GM18858 (cell line): Measurements from ENCODE around the gene KAT6B.
A peak's percentile ranks its signal among the peaks of the same experiment; 100 is the strongest.
"Not testable (repeated sequence)": the region's sequence is repeated elsewhere in the genome, so short reads cannot be mapped to it uniquely, and the experiment has no call there.

Source experiments
- ATAC-seq: cut with Tn5 transposase; IDR thresholded peaks from one replicate; pipeline ENCODE4 v1.9.1; 2021; ENCODE audit not compliant: unreplicated experiment

The KAT6B gene

DNA sequence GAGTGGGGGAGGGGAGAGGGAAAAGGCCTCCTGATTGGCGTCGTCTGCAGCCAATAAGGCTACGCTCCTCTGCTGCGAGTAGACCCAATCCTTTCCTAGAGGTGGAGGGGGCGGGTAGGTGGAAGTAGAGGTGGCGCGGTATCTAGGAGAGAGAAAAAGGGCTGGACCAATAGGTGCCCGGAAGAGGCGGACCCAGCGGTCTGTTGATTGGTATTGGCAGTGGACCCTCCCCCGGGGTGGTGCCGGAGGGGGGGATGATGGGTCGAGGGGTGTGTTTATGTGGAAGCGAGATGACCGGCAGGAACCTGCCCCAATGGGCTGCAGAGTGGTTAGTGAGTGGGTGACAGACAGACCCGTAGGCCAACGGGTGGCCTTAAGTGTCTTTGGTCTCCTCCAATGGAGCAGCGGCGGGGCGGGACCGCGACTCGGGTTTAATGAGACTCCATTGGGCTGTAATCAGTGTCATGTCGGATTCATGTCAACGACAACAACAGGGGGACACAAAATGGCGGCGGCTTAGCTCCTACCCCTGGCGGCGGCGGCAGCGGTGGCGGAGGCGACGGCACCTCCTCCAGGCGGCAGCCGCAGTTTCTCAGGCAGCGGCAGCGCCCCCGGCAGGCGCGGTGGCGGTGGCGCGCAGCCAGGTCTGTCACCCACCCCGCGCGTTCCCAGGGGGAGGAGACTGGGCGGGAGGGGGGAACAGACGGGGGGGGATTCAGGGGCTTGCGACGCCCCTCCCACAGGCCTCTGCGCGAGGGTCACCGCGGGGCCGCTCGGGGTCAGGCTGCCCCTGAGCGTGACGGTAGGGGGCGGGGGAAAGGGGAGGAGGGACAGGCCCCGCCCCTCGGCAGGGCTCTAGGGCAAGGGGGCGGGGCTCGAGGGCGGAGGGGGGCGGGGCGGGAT lies at the start of gene KAT6B:
Gene KAT6B, plus strand, starts transcription at position 459 of the 903 bp plus-strand sequence. CDS start 16,258 bp downstream, outside the sequence.
- peak; percentile 84 for ATAC-seq

DNA sequence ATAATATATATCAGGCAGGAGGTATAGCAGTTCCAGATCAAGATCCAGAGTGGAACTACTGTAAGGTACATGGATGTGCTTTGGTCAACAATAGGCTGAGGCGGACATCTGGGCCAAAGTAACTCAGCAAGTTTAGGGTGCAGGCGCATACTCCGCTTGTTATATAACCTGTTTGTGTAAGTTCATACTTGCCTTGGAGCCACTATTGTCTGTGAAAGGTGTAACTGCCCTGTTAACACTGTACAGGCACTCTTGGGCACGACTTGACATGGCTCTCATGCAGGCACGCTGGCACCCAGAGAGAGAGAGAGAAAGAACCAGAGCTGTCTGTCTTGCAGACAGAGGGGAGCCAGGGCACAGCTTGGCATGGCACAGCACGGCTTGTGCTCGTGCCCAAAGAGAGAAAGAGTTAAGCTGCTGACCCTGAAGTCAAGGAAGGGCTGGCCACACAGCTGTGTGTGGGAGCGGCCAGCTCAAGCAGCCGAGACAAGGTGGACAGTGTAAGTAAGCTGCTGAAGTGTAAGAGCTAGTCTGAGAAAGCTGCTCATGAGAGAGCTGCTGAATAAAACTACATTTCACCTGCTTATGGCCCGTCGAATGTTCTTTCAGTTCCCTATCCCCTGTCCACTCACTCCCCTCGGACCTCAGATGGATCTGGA lies 47.8 kb upstream of the KAT6B start:
- no peak for ATAC-seq

DNA sequence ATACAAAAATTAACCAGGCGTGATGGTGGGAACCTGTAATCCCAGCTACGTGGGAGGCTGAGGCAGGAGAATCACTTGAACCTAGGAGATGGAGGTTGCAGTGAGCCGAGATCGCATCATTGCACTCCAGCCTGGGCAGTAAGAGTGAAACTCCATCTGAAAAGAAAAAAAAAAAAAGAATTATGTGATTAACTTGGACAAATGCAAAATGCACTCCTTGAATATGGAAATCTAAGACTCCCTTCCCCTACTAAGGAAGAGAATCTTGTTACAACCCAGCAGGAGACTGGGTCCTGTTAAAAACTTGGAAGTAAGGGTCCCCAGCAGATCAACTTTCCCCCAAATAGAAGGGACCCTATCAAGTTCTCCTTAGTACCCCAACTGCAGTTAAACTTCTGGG lies 44.5 kb upstream of the KAT6B start:
- ATAC-seq, result not testable (repeated sequence)

DNA sequence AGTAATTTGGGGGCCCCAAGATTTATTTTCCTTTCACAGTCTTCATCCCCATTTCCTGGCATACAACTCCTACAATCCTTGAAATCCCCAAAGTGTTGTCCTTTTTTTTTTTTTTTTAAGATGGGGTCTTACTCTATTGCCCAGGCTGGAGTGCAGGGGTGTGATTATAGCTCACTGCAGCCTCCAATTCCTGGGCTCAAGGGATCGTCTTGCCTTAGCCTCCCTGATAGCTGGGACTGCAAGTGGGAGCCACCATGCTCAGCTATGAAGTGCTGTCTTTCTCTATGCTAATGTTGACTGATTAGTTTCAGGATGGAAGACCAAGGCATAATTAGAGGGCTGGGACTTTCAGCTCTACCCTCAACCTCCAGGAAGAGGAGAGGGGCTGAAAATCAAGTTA lies 41.9 kb upstream of the KAT6B start:
- ATAC-seq, result no peak

DNA sequence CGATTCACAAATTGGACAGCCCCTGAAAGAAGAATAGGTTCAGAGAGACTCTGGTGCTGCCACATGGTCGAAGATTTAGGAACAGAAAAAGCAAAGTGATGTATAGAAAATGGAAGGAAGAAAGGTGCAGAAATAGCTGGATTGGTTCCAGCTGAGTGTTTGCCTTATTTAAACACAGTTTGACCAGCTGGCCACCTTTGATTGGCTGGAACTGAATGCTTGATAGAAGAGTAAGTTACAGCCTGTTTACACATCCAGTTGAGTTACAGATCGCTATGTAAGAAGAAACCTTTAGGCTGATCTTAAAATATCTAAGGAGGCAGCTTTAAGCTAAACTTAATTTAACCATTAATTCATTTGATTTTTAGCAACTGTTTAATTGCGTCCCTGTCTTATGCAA lies 40.3 kb upstream of the KAT6B start:
- no peak for ATAC-seq

DNA sequence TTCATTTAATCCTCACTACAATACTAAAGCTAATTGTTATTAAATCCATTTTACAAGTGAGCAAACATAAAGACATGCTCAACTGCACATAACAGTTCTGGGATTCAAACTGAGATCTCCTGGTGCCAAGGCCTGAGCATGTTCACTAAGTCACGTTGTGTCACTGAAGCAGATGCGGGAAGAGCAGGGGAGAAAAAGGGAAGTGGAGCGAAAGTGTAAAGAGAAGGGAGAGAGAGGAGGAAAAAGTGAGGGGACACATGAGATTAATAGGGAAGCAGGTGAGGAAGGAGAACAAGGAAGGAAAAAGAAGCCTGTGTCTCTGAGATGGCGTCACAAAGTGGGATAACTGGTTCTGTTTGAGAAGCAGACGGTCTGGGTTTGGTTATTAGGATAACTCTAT lies 38.9 kb upstream of the KAT6B start:
- no peak for ATAC-seq

DNA sequence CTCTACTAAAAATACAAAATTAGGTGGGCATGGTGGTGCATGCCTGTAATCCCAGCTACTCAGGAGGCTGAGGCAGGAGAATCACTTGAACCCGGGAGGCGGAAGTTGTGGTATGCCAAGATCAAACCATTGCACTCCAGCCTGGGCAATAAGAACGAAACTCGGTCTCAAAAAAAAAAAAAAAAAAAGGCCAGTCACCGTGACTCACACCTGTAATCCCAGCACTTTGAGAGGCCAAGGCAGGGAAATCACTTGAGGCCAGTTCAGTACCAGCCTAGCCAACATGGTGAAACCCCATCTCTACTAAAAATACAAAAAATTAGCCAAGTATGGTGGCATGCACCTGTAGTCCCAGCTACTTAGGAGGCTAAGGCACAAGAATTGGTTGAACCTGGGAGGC lies 34.4 kb upstream of the KAT6B start:
- ATAC-seq, result not testable (repeated sequence)

DNA sequence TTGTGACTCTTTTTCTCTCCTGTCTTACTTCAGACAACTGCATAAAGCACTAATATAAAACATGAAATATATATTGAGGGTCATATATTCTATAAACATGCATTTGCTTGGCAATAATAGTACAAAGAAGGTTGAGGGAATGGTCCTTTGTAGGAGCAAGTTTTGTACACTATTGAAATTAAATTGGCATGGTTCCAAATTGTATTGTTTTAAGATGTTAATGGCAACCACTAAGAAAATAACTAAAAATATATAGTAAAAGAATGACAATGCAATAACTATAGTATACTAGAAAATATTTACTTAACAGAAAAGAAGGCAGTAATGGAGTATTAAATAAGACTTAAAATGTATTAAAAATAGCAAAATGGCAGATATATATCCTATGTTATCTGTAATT lies 33.7 kb upstream of the KAT6B start:
- ATAC-seq, result no peak

DNA sequence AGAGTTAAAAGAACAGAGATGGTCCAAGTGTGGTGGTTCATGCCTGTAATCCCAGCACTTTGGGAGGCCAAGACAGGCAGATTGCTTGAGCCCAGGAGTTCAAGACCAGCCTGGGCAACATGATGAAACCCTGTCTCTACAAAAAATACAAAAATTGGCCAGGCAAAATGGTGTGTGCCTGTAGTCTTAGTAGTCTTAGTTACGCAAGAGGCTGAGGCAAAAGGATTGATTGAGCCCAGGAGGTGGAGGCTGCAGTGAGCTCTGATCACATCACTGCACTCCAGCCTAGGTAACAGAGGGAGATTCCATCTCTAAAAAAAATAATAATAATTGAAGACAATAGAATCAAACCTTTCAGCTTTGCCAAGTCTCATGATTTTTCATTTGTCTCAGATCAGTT lies 33.2 kb upstream of the KAT6B start:
- not testable (repeated sequence) for ATAC-seq

DNA sequence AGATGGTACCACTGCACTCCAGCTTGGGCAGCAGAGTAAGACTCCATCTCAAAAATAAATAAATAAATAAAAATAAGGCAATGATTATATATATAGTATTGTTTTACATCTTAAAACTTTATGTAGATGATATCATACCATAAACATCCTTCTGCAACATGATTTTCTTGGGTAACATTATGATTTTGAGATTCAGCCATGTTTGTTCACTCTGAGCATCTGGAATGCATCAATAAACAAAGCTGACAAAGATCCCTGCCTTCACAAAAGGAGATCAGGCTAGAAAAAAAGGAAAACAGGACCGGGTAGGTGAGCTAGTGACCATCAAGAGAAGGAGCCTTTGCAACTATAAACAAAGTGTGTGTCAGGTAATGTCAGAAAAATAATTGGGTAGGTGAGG lies 31.9 kb upstream of the KAT6B start:
- no peak for ATAC-seq

DNA sequence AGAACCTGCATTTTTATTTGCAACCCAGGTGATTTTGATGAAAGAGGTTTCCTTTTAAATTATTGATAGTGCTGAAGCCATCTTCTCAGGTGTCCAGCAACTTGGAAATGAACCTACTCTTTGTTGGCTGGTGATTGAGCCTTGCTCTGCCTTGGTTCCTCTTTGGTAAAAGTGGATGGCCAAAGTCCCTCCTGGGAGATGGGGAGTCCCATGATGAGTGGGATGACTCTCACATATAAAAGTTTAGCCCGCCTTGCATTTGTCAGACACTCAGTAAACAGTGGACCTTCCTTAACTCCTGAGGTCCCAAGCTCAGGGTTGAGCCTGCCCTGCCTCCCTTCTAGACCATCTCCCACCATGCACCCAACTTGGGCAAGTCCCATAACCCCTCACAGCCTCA lies 28.9 kb upstream of the KAT6B start:
- no peak for ATAC-seq

DNA sequence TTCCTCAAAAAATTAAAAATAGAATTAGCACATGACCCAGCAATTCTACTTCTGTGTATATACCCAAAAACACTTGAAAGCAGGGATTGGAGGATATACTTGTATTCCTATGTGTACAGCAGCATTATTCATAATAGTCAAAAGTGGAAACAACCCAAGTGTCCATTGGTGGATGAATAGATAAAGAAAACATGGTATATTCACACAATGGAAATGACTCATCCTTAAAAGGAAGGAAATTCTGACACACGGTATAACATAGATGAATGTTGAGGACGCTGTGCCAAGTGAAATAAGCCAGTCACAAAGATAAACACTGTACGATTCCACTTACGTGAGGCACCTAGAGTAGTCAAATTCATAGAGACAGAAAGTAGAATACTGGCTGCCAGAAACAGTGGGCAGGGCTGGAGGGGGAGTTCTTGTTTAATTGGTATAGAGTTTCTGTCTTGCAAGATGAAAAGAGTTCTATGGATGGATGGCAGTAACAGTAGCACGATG lies 26.6 kb upstream of the KAT6B start:
- no peak for ATAC-seq

DNA sequence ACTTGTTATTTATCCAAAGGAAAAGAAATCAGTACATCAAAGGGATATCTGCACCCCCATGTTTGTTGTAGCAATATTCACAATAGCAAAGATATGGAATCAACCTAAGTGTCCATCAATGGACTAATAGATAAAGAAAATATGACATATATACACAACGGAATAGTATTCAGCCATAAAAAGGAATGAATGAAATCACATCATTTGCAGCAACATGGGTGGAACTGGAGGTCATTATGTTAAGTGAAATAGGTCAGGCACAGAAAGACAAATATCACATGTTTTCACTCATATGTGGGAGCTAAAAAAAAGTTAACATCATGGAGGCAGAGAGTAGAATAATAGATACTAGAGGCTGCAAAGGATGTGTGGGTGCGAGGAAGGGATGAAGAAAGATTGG lies 25.0 kb upstream of the KAT6B start:
- no peak for ATAC-seq

DNA sequence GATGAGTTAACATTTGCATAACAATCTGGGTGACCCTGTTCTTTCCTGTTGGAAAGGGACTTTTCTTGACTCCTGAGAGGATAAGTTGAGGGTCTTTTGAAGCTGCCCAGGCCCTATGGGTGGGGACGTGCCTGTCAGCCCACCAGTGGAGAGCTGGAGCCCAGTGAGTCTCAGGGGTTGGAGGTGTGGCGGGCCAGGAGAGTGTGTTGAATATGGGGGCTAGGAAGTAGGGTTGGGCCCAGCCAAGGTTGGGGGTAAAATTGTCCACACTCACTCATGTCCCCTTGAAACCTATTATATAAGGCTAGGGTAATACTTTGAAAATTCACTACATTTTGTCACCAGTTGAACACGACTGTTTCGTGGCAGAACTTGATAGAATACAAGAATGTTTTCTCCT lies 17.9 kb upstream of the KAT6B start:
- ATAC-seq, result no peak

DNA sequence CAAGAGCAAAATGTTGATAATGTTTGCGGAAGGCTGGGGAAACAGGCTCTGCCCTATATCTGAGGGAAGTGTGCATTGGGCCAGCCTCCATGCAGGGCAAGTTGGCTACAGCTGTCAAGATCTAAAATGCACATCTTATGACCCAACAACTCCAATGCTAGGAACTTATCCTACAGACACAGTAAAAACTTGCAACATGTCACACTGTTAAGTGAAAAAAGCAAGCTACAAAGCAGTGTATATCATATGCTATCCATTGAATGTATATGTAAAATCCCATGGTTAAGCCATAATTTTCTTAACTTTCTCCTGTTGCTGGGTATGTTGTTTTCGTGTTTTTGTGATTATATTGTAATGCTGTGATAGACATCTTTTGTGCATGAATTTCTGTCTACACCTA lies 16.3 kb upstream of the KAT6B start:
- no peak for ATAC-seq

DNA sequence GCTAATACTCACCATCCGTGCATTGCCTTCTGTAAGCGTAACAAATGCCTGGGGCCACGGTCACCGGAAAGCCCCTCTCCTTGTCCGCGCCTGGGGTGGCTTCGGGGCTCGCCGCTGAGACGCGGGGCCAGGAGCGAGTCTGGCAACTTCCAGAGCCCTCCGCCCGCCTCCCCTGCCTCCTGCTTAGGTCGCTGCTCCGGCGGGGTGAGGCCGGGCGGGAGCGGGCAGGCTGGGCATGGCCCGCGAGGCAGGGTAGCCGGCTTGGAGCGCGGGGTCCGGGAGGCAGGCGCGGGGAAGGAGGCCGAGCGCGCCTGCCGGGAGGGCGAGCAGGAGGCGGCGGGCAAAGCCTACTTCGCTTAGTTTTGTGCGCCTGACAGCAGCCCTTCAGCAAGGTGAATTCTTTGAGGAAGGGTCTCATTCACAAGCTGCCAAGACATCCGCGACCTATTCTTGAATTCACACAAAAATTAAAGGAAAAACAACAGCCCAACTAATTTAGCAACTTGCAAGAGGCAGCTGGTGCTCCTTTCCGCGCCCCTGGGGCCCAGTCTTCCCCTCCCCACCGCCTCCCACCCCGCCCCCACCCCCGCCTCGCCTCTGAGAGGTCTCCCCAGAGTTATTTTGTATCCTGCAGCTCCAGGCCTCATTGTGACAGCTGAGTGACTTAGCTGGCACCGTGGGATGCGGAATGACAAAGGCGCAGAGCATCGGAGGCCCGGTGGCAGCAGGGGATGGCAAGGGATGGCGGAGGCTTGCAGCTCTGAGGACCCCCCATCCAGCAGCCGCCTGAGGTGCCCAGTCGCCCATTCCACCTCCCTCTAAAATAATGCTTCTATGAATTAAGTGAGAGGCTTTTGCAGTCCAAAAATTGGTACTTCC lies 12.8 kb upstream of the KAT6B start:
- ATAC-seq, result no peak

DNA sequence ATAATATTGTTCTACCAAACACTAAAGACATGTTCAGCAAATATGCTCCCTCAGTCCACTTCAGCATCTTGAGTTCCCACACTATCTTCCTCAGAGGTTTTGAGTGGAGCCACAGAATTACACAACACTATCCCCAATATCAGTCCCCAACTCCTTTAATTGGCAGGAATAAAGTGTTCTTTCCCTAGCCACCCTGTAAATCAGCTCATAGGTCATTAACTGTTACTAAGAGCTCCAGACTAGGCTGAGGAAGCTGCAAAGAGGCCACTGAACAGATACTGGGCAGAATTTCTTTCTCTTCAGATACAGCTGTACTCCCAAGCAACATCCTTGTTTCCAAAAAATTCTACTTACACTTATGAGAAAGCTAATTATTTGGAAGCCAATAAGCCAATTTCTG lies 11.6 kb upstream of the KAT6B start:
- no peak for ATAC-seq

DNA sequence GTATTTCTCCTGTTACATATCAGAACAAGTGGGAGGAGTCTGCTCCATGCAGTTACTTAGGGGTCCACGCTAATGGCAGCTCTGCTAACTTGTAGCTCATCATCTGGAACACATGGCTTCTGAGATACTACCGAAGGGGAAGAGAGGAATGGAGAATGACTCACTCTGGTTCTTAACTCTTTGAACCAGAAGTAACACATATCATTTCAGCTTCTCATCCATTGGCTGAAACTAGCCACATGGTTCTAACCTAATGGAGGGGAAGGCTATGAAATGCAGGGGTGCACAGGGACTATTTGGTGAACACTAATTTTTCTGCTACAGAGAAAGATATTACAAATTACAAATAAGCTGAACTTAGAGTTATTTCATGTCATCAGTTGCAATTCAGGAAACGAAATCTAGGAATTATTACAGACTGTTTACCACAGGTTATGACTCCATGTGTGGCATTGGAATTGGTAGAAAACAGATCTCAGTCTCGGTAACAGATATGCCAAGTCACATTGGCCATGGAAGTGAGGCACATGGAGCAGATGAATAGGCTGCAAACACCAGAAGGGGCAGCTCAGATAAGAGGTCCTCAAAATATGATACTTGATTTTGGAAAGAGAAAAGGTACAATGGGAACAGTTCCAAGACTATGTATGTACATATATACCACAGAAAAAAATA lies 9.4 kb upstream of the KAT6B start:
- no peak for ATAC-seq

DNA sequence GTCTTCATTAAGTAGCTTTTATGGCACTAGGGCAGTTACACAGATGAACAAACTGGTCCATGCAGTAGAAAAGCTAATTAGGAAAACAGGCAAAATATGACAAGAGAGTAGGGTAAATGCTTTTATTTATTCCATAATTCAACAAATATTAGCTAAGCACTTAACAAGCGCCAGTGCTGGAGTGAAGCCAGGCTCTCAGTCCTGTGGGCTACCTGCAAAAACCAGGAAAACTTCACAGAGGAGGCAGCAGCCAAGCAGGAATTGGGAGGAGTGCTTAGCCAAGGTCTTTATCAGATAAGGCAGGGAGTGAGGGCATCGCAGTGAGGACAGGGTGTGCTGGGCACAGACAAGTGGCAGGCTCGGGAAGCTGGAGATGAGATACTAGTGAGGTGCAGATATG lies 4.9 kb upstream of the KAT6B start:
- ATAC-seq, result no peak

DNA sequence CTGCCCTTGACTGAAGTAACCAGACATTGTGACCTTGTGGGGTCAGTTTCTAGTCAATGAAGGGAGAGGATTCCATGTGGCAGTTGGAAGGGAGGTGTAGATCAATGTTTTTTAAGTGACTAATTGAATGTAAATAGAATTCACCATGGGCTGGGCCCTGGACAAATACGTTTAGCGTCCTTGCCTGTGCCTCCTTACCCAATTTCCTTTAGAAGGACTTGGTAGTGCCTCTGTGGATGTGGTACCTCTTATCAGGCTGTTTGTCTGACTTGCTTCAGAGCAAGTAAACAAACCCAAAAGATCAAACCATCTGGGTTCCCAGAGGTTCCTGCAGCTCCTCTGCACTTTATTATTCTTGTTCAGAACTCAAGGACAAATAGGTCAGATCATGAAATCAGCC lies 4.3 kb upstream of the KAT6B start:
- no peak for ATAC-seq
